ENCODE measurements around the gene KANK2. TPM values are rescaled to one million over a fixed set of nuclear protein-coding genes. Genes with fewer than 3 reads are reported as not detected.

KANK2 gene
- total and polyA plus RNA-seq, 2 of the 13 experiments (the other 11 are each of a cell fraction or from before 2014, with no cell fraction given) = 5.7 to 12.9 TPM

DNA sequence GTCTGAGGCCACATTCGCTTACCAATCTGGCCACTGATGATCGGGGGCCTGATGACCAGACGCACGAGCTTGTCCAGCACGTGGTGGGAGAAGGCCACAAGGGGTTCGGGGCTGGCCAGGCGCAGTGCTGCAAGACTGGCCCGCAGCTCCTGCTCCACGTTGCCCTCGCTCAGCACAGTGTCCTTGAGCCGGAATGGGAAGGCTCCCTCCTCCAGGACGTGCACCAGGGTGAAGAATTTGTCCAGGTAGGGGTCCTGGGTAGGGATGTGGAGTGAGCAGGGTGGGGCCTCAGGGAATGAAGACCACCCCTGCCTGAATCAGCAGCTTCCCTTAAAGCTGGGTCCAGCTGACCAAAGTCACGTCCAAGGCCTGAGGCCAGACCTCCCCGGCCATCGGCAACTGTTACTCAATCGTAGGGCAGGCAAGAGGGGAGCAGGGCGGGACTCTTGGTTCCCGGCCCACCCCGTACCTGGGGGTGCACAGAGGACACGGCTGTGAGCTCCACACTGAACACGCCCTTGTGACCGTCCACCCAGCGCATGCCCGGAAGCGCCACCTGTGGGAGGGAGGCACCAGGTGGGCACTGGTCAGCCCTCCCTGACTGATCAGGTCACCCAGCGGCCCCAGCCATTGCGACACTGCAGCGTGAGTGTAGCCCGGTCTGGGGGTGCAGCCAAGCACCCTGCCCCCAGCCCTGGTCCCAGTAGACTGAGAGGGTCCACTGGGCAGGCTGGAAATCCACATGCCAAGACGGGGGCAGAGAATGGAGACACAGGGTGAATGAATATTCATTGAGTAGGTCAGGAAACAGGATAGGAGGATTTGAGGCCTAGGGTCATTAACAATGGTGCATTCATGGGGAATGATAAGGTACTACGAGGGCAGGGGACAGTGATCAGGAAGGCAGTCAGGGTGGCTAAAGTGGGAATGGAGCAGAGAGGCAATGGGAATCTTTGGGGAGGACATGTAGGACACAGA lies 39.3 kb upstream of the KANK2 start (continued):
- TF ChIP-seq, protein P1, sequence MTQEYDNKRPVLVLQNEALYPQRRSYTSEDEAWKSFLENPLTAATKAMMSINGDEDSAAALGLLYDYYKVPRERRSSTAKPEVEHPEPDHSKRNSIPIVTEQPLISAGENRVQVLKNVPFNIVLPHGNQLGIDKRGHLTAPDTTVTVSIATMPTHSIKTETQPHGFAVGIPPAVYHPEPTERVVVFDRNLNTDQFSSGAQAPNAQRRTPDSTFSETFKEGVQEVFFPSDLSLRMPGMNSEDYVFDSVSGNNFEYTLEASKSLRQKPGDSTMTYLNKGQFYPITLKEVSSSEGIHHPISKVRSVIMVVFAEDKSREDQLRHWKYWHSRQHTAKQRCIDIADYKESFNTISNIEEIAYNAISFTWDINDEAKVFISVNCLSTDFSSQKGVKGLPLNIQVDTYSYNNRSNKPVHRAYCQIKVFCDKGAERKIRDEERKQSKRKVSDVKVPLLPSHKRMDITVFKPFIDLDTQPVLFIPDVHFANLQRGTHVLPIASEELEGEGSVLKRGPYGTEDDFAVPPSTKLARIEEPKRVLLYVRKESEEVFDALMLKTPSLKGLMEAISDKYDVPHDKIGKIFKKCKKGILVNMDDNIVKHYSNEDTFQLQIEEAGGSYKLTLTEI (CRISPR knock-in tag; conservative IDR thresholded peaks at IDR 0.05) = no peak
- TF ChIP-seq, protein P2, sequence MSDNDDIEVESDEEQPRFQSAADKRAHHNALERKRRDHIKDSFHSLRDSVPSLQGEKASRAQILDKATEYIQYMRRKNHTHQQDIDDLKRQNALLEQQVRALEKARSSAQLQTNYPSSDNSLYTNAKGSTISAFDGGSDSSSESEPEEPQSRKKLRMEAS (IDR thresholded peaks at IDR 0.05) = peak; percentile 77
- TF ChIP-seq MATR3 (CRISPR knock-in tag; IDR thresholded peaks at IDR 0.05) (no peak), ZNF256 (CRISPR knock-in tag; conservative IDR thresholded peaks at IDR 0.05) (no peak), SRSF9 (IDR thresholded peaks at IDR 0.05; ENCODE audit: borderline replicate concordance, insufficient read depth, low read depth, low read length, poor library complexity, severe bottlenecking) (no peak), CHD2 (IDR thresholded peaks at IDR 0.05; ENCODE audit: low read depth, low read length) (no peak; the same call in 1 of the 2 replicates), NR1H2 (CRISPR knock-in tag; IDR thresholded peaks at IDR 0.05; ENCODE audit: borderline replicate concordance, low read depth) (peak; percentile 94; the same call in 1 of the 2 replicates), CREM (IDR thresholded peaks at IDR 0.05) (peak; percentile 71), CREM (CRISPR knock-in tag; IDR thresholded peaks at IDR 0.05) (no peak), ZBTB38 (CRISPR knock-in tag; IDR thresholded peaks at IDR 0.05) (no peak; the same call in none of the 2 replicates), ZNF737 (CRISPR knock-in tag; IDR thresholded peaks at IDR 0.05; ENCODE audit: borderline replicate concordance) (0 out of 2 replicates have a peak, but pooled peaks have one; percentile 23), ZNF75D (CRISPR knock-in tag; IDR thresholded peaks at IDR 0.05; ENCODE audit: borderline replicate concordance) (no peak), ZNF678 (CRISPR knock-in tag; IDR thresholded peaks at IDR 0.05) (no peak), TBL1XR1 (IDR thresholded peaks at IDR 0.05; ENCODE audit: borderline replicate concordance, low read length, partially characterized antibody) (peak; percentile 95), KLF16 (CRISPR knock-in tag; IDR thresholded peaks at IDR 0.05) (peak in 1 of 2 experiments; percentile 74; a peak in 1 of 4 replicates), ZNF260 (CRISPR knock-in tag; IDR thresholded peaks at IDR 0.05; ENCODE audit: borderline replicate concordance, low read depth) (no peak), THAP11 (CRISPR knock-in tag; IDR thresholded peaks at IDR 0.05) (peak; percentile 76)
- TF ChIP-seq, protein P3, sequence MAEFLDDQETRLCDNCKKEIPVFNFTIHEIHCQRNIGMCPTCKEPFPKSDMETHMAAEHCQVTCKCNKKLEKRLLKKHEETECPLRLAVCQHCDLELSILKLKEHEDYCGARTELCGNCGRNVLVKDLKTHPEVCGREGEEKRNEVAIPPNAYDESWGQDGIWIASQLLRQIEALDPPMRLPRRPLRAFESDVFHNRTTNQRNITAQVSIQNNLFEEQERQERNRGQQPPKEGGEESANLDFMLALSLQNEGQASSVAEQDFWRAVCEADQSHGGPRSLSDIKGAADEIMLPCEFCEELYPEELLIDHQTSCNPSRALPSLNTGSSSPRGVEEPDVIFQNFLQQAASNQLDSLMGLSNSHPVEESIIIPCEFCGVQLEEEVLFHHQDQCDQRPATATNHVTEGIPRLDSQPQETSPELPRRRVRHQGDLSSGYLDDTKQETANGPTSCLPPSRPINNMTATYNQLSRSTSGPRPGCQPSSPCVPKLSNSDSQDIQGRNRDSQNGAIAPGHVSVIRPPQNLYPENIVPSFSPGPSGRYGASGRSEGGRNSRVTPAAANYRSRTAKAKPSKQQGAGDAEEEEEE (CRISPR knock-in tag; IDR thresholded peaks at IDR 0.05; ENCODE audit: borderline replicate concordance) = peak; percentile 46; the same call in 1 of the 2 replicates
- TF ChIP-seq, protein P4, sequence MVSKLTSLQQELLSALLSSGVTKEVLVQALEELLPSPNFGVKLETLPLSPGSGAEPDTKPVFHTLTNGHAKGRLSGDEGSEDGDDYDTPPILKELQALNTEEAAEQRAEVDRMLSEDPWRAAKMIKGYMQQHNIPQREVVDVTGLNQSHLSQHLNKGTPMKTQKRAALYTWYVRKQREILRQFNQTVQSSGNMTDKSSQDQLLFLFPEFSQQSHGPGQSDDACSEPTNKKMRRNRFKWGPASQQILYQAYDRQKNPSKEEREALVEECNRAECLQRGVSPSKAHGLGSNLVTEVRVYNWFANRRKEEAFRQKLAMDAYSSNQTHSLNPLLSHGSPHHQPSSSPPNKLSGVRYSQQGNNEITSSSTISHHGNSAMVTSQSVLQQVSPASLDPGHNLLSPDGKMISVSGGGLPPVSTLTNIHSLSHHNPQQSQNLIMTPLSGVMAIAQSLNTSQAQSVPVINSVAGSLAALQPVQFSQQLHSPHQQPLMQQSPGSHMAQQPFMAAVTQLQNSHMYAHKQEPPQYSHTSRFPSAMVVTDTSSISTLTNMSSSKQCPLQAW (CRISPR knock-in tag; IDR thresholded peaks at IDR 0.05) = peak; percentile 93
- TF ChIP-seq, protein P5, sequence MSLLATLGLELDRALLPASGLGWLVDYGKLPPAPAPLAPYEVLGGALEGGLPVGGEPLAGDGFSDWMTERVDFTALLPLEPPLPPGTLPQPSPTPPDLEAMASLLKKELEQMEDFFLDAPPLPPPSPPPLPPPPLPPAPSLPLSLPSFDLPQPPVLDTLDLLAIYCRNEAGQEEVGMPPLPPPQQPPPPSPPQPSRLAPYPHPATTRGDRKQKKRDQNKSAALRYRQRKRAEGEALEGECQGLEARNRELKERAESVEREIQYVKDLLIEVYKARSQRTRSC (CRISPR knock-in tag; IDR thresholded peaks at IDR 0.05; ENCODE audit: low read depth) = no peak
- TF ChIP-seq, protein P6, sequence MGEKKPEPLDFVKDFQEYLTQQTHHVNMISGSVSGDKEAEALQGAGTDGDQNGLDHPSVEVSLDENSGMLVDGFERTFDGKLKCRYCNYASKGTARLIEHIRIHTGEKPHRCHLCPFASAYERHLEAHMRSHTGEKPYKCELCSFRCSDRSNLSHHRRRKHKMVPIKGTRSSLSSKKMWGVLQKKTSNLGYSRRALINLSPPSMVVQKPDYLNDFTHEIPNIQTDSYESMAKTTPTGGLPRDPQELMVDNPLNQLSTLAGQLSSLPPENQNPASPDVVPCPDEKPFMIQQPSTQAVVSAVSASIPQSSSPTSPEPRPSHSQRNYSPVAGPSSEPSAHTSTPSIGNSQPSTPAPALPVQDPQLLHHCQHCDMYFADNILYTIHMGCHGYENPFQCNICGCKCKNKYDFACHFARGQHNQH (CRISPR knock-in tag; IDR thresholded peaks at IDR 0.05) = peak; percentile 59; the same call in 1 of the 2 replicates

All from HepG2 (cell line).